HepG2 (cell line): ENCODE results near the gene MXRA7. TPM values are rescaled to one million over a fixed set of nuclear protein-coding genes. Genes with fewer than 3 reads are reported as not detected.

ENCODE experiments used
- BATF2 ChIP-seq: sonication (generic); formaldehyde crosslinking; IDR thresholded peaks from 2 replicates; pipeline ENCODE4 v1.8.0; 2022; ENCODE audit warnings: mild to moderate bottlenecking, missing genetic modification reagents, moderate library complexity
- CHCHD3 ChIP-seq: sonication (generic); formaldehyde crosslinking; IDR thresholded peaks from 2 replicates; pipeline ENCODE4 v1.8.0; 2022; ENCODE audit warnings: mild to moderate bottlenecking, missing genetic modification reagents, moderate library complexity
- CHD4 ChIP-seq: fragments of 200-600 bp; sonication (generic); IDR thresholded peaks from 2 replicates; pipeline ENCODE4 v1.7.0; 2017; ENCODE audit warnings: mild to moderate bottlenecking, low read length, borderline replicate concordance
- EHMT2 ChIP-seq: fragments of 200-600 bp; sonication (generic); IDR thresholded peaks from 2 replicates; pipeline ENCODE4 v1.7.0; 2017; ENCODE audit warnings: antibody characterized with exemption, low read depth, low read length, borderline replicate concordance
- FOXM1 ChIP-seq: sonication (generic); formaldehyde crosslinking; IDR thresholded peaks from 2 replicates; pipeline ENCODE4 v1.5.0; 2020; ENCODE audit warnings: missing genetic modification reagents
- HIVEP1 ChIP-seq: sonication (generic); formaldehyde crosslinking; IDR thresholded peaks from 2 replicates; pipeline ENCODE4 v1.4.0; 2020; ENCODE audit warnings: mild to moderate bottlenecking, missing genetic modification reagents
- KLF6 ChIP-seq: IDR thresholded peaks from 2 replicates; pipeline ENCODE4 v1.8.0; 2016; ENCODE audit warnings: missing biosample characterization, missing genetic modification reagents
- NCOA5 ChIP-seq: sonication (generic); formaldehyde crosslinking; IDR thresholded peaks from 2 replicates; pipeline ENCODE4 v1.4.0; 2020; ENCODE audit warnings: missing genetic modification reagents
- NFYB ChIP-seq: sonication (generic); formaldehyde crosslinking; IDR thresholded peaks from 2 replicates; pipeline ENCODE4 v1.4.0; 2020; ENCODE audit warnings: missing genetic modification reagents
- NR1H2 ChIP-seq: sonication (generic); formaldehyde crosslinking; IDR thresholded peaks from 2 replicates; pipeline ENCODE4 v1.8.1; 2022; ENCODE audit warnings: low read depth, missing genetic modification reagents, borderline replicate concordance
- NRL ChIP-seq: sonication (generic); formaldehyde crosslinking; IDR thresholded peaks from 2 replicates; pipeline ENCODE4 v1.5.0; 2020; ENCODE audit warnings: missing genetic modification reagents, mild to moderate bottlenecking, moderate library complexity, borderline replicate concordance
- PLRG1 ChIP-seq: fragments of 450-650 bp; conservative IDR thresholded peaks from 2 replicates; pipeline ENCODE4 v1.6.1; 2016
- PRMT3 ChIP-seq: sonication (generic); formaldehyde crosslinking; IDR thresholded peaks from 2 replicates; pipeline ENCODE4 v1.8.1; 2022; ENCODE audit warnings: low read depth, mild to moderate bottlenecking, moderate library complexity, missing genetic modification reagents, borderline replicate concordance
- SP2 ChIP-seq: sonication (generic); formaldehyde crosslinking; IDR thresholded peaks from 2 replicates; pipeline ENCODE4 v1.5.1; 2020; ENCODE audit warnings: mild to moderate bottlenecking, missing genetic modification reagents
- TCF7L2 ChIP-seq: IDR thresholded peaks from 2 replicates; pipeline ENCODE4 v1.6.1; 2011; ENCODE audit warnings: mild to moderate bottlenecking, low read depth, low read length, moderate library complexity
- TRIM24 ChIP-seq: sonication (generic); formaldehyde crosslinking; IDR thresholded peaks from 2 replicates; pipeline ENCODE4 v1.8.0; 2022; ENCODE audit warnings: mild to moderate bottlenecking, missing genetic modification reagents
- ZBTB7A ChIP-seq: sonication (generic); formaldehyde crosslinking; IDR thresholded peaks from 2 replicates; pipeline ENCODE4 v1.8.0; 2022; ENCODE audit warnings: mild to moderate bottlenecking, missing genetic modification reagents
- ZFYVE20 ChIP-seq: sonication (generic); formaldehyde crosslinking; IDR thresholded peaks from 2 replicates; pipeline ENCODE4 v1.8.0; 2023; ENCODE audit warnings: low read depth, mild to moderate bottlenecking, moderate library complexity, missing genetic modification reagents, borderline replicate concordance
- ZNF501 ChIP-seq: sonication (generic); formaldehyde crosslinking; IDR thresholded peaks from 2 replicates; pipeline ENCODE4 v1.5.1; 2020; ENCODE audit warnings: mild to moderate bottlenecking, moderate library complexity, missing genetic modification reagents
- ZNF503 ChIP-seq: sonication (generic); formaldehyde crosslinking; IDR thresholded peaks from 2 replicates; pipeline ENCODE4 v1.4.0; 2020; ENCODE audit warnings: missing genetic modification reagents
- ZNF550 ChIP-seq: sonication (generic); formaldehyde crosslinking; IDR thresholded peaks from 2 replicates; pipeline ENCODE4 v1.4.0; 2020; ENCODE audit warnings: mild to moderate bottlenecking, missing genetic modification reagents, borderline replicate concordance
- ZNF674 ChIP-seq: sonication (generic); formaldehyde crosslinking; IDR thresholded peaks from 2 replicates; pipeline ENCODE4 v1.5.0; 2020; ENCODE audit warnings: low read depth, mild to moderate bottlenecking, missing genetic modification reagents
- ZNF768 ChIP-seq: sonication (generic); formaldehyde crosslinking; IDR thresholded peaks from 2 replicates; pipeline ENCODE4 v1.4.0; 2020; ENCODE audit warnings: missing genetic modification reagents
- ZNF781 ChIP-seq: sonication (generic); formaldehyde crosslinking; IDR thresholded peaks from 2 replicates; pipeline ENCODE4 v1.5.1; 2020; ENCODE audit warnings: borderline replicate concordance, mild to moderate bottlenecking, missing genetic modification reagents; ENCODE audit errors: not compliant biosample characterization
- ZNF841 ChIP-seq: sonication (generic); formaldehyde crosslinking; IDR thresholded peaks from 2 replicates; pipeline ENCODE4 v1.8.1; 2023; ENCODE audit warnings: missing genetic modification reagents, borderline replicate concordance
- ZNF879 ChIP-seq: sonication (generic); formaldehyde crosslinking; IDR thresholded peaks from 2 replicates; pipeline ENCODE4 v1.8.1; 2023; ENCODE audit warnings: missing genetic modification reagents
- polyA plus RNA-seq, 8 experiments: library from polyadenylated mRNA; depleted of rRNA in 3 of 8; stranded (reverse) in 7 of 8; unstranded in 1 of 8; fragments of >200 nt; fragmentation: Illumina TruSeq in 4 of 8; extraction: Trizol in 4 of 8; gene quantifications; 2 replicates each; pipeline versions ENCODE4 v1.2.1 to v1.2.3, GENCODE V29; 2011 to 2016; ENCODE audit warnings: low read depth in 4 of 8, missing spikeins in 1 of 8, mixed read lengths in 1 of 8; ENCODE audit not compliant: insufficient read depth in 1 of 8
- total RNA-seq, 5 experiments: library from RNA; depleted of rRNA; stranded (reverse); fragments of >200 nt; fragmentation: Illumina TruSeq; extraction: Trizol; gene quantifications; 2 replicates each; pipeline ENCODE4 v1.2.3, GENCODE V29; 2016; ENCODE audit warnings: low read depth in 1 of 5
- TF ChIP-seq, protein P1 (sequence below): sonication (generic); formaldehyde crosslinking; conservative IDR thresholded peaks from 2 replicates; pipeline ENCODE4 v1.4.0; 2020; ENCODE audit warnings: missing genetic modification reagents

MXRA7 gene
- total and polyA plus RNA-seq, 2 of the 13 experiments (the other 11 are each of a cell fraction or from before 2014, with no cell fraction given), result 44.8 to 112 TPM

DNA sequence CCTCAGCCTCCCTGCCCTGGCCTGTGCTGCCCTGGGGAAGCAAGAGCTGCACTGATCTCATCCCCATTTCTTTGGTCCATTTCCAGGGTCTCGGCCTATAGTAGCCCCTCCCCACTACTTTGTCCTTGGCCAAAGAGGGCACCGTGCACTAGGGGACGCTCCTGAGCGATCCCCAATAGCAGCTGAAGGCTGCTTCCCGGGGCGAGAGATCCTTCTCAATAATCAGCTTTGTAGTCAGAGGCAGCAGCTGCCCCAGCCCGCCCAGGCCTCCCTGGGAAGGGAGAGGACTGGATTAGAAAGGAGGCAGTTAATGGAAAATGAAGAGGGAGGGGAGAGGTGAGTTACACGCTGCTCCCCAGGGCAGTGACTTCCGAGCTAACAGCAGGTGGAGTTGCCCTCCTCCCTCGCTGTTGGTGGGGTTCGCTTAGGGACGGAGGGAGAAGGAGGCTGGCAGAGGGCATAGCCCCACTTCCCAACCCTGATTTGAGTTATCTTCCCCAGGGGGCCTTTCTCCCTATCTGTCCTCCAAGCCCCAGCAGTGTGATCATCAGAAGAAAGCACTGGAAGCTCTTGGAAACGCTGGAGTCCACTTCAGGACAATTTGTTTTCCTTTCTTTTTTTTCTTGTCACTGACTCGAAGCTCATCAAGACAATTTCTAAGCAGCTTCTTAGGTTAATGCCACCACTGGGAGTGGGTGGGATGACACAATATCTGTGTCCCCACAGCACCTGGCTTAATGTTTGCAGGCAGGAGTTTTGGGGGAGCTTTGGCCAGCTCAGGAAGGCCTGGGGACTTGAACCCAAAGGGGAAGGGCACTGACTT lies 2.6 kb downstream of the MXRA7 start (continued):
- TF ChIP-seq BATF2 (CRISPR knock-in tag) (no peak), ZBTB7A (CRISPR knock-in tag) (peak; percentile 95), PRMT3 (CRISPR knock-in tag) (no peak), ZNF781 (CRISPR knock-in tag) (peak; percentile 15), HIVEP1 (CRISPR knock-in tag) (no peak), FOXM1 (CRISPR knock-in tag) (no peak), ZNF503 (CRISPR knock-in tag) (no peak), CHCHD3 (no peak), ZNF501 (CRISPR knock-in tag) (0 out of 2 replicates have a peak, but pooled peaks have one; percentile 47), ZNF841 (CRISPR knock-in tag) (no peak), PLRG1 (no peak), TCF7L2 (no peak), ZNF768 (CRISPR knock-in tag) (peak; percentile 29; the same call in 1 of the 2 replicates), ZNF879 (CRISPR knock-in tag) (no peak), TRIM24 (no peak), EHMT2 (no peak), CHD4 (0 out of 2 replicates have a peak, but pooled peaks have one; percentile 37), NFYB (CRISPR knock-in tag) (0 out of 2 replicates have a peak, but pooled peaks have one; percentile 16), NCOA5 (CRISPR knock-in tag) (no peak), ZFYVE20 (CRISPR knock-in tag) (no peak), SP2 (CRISPR knock-in tag) (no peak), NR1H2 (CRISPR knock-in tag) (no peak), KLF6 (CRISPR knock-in tag) (no peak), NRL (CRISPR knock-in tag) (no peak; the same call in 1 of the 2 replicates), ZNF550 (no peak), ZNF674 (CRISPR knock-in tag) (no peak)
- TF ChIP-seq, protein P1, sequence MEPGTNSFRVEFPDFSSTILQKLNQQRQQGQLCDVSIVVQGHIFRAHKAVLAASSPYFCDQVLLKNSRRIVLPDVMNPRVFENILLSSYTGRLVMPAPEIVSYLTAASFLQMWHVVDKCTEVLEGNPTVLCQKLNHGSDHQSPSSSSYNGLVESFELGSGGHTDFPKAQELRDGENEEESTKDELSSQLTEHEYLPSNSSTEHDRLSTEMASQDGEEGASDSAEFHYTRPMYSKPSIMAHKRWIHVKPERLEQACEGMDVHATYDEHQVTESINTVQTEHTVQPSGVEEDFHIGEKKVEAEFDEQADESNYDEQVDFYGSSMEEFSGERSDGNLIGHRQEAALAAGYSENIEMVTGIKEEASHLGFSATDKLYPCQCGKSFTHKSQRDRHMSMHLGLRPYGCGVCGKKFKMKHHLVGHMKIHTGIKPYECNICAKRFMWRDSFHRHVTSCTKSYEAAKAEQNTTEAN (CRISPR knock-in tag), result no peak
